PFSK-1 (cell line): ENCODE results near the gene ARMC6.

Source experiments
- POLR2AphosphoS5 ChIP-seq: IDR thresholded peaks from 2 replicates; pipeline ENCODE4 v1.6.1; 2012; ENCODE audit warnings: low read depth, mild to moderate bottlenecking, control low read depth, low read length, moderate library complexity
- REST ChIP-seq, 2 experiments: IDR thresholded peaks; 2 replicates each; pipeline versions ENCODE4 v1.6.1 to v1.8.0; 2011 to 2012; ENCODE audit warnings: low read depth in 2 of 2, low read length in 2 of 2, control low read depth in 1 of 2, inconsistent platforms in 1 of 2, mild to moderate bottlenecking in 1 of 2, moderate library complexity in 1 of 2; ENCODE audit not compliant: insufficient read depth in 1 of 2

DNA sequence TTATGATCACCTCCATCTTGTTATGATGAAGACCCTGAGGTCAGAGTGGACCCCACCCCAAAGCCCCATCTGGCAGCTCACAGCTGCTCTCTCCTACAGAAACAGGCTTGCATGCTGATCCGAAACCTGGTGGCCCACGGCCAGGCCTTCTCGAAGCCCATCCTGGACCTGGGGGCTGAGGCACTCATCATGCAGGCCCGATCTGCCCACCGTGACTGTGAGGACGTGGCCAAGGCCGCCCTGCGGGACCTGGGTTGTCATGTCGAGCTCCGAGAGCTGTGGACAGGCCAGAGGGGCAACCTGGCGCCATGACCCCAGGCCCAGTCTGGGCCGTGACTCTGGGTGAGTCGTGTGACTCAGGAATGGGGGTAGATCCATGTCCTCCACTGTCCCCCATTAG is 23.9 kb downstream of the ARMC6 start:
- TF ChIP-seq POLR2AphosphoS5 (no peak), REST (IDR thresholded peaks at IDR 0.05; ENCODE audit: insufficient read depth in 1 of 2, low read depth in 2 of 2, low read length in 2 of 2) (no peak)
